PC-3 (cell line): Measurements from ENCODE around the gene DOCK8. TPM values are rescaled to one million over a fixed set of nuclear protein-coding genes. Genes with fewer than 3 reads are reported as not detected.

Experiments used
- ATAC-seq: fragments of 200-7000 bp; cut with Tn5 transposase; 2 replicates; pipeline ENCODE4 v1.9.1; 2020; ENCODE audit warnings: mild to moderate bottlenecking, moderate library complexity
- BruUV-seq: library from RNA; stranded (reverse); fragments of 400-500 nt; replicated peaks from 2 replicates; lab custom pipeline; 2021; lab: Mats Ljungman, UMichigan
- CTCF ChIA-PET: fragments of 300-600 bp; sonication (Branson Sonifier 250); formaldehyde crosslinking; loops from one replicate; lab custom pipeline; 2022; ENCODE audit warnings: antibody characterized with exemption; lab: Charles Lee
- POLR2A ChIA-PET: fragments of 300-600 bp; sonication (Branson Sonifier 250); formaldehyde crosslinking; loops from one replicate; lab custom pipeline; 2022; ENCODE audit warnings: antibody characterized with exemption; ENCODE audit not compliant: unreplicated experiment; lab: Charles Lee
- DNase-seq: peaks from one replicate; pipeline ENCODE4 v3.0.0-alpha.2; 2015
- H2AFZ ChIP-seq: fragments of 300-600 bp; sonication (generic); 2 replicates; pipeline ENCODE4 v1.6.0; 2016; ENCODE audit warnings: antibody characterized with exemption, low read length
- H3F3A ChIP-seq: fragments of 300-600 bp; sonication (generic); one replicate; pipeline ENCODE4 v1.6.0; 2017; ENCODE audit warnings: antibody characterized with exemption, low read length, control low read depth, mild to moderate bottlenecking; ENCODE audit not compliant: unreplicated experiment
- H3K27ac ChIP-seq: fragments of 300-600 bp; sonication (generic); 2 replicates; pipeline ENCODE4 v1.5.1; 2016; ENCODE audit warnings: mild to moderate bottlenecking, low read length
- H3K27me3 ChIP-seq: fragments of 300-600 bp; sonication (generic); 2 replicates; pipeline ENCODE4 v1.6.1; 2016; ENCODE audit warnings: low read length, mixed read lengths
- H3K36me3 ChIP-seq: fragments of 300-600 bp; sonication (generic); 2 replicates; pipeline ENCODE4 v1.6.1; 2016; ENCODE audit warnings: low read depth, mixed run types, low read length, mixed read lengths
- H3K4me1 ChIP-seq: fragments of 300-600 bp; sonication (generic); 2 replicates; pipeline ENCODE4 v1.5.1; 2016; ENCODE audit warnings: low read length; ENCODE audit not compliant: insufficient read depth
- H3K4me2 ChIP-seq: fragments of 300-600 bp; sonication (generic); 2 replicates; pipeline ENCODE4 v1.6.0; 2016; ENCODE audit warnings: low read length
- H3K4me3 ChIP-seq: fragments of 300-600 bp; sonication (generic); 2 replicates; pipeline ENCODE4 v1.5.1; 2016; ENCODE audit warnings: mild to moderate bottlenecking, low read length, mixed read lengths
- H3K79me2 ChIP-seq: fragments of 300-600 bp; sonication (generic); 2 replicates; pipeline ENCODE4 v1.6.1; 2017; ENCODE audit warnings: low read length, mixed read lengths
- H3K9ac ChIP-seq: fragments of 300-600 bp; sonication (generic); 2 replicates; pipeline ENCODE4 v1.6.0; 2016; ENCODE audit warnings: mild to moderate bottlenecking, low read length
- H3K9me2 ChIP-seq: fragments of 300-600 bp; sonication (generic); replicated peaks from 2 replicates; pipeline ENCODE4 v1.6.1; 2016; ENCODE audit warnings: mixed run types, low read length, mixed read lengths
- H3K9me3 ChIP-seq: fragments of 300-600 bp; sonication (generic); 2 replicates; pipeline ENCODE4 v1.6.1; 2016; ENCODE audit warnings: low read length, mixed read lengths
- H4K20me1 ChIP-seq: fragments of 300-600 bp; sonication (generic); 2 replicates; pipeline ENCODE4 v1.6.1; 2016; ENCODE audit warnings: low read length, mixed read lengths
- EZH2 ChIP-seq: fragments of 300-600 bp; sonication (generic); IDR thresholded peaks from one replicate; pipeline ENCODE4 v1.6.1; 2017; ENCODE audit warnings: antibody characterized with exemption, mild to moderate bottlenecking, low read length; ENCODE audit not compliant: unreplicated experiment
- EZH2phosphoT487 ChIP-seq: fragments of 300-600 bp; sonication (generic); IDR thresholded peaks from 2 replicates; pipeline ENCODE4 v1.6.1; 2018; ENCODE audit warnings: mild to moderate bottlenecking, antibody characterized with exemption, low read length, borderline replicate concordance
- intact Hi-C: fragments of 100-400 bp; cut with micrococcal nuclease; formaldehyde crosslinking; loops from 2 replicates; pipeline ENCODE4 v1.9.0; 2023
- total RNA-seq: library from RNA; depleted of rRNA; stranded (reverse); fragments of >200 nt; gene quantifications from 2 replicates; pipeline ENCODE4 v1.2.3, GENCODE V29; 2014
- TF ChIP-seq, protein P1 (sequence below): fragments of 300-600 bp; sonication (generic); conservative IDR thresholded peaks from 2 replicates; pipeline ENCODE4 v1.5.1; 2017; ENCODE audit warnings: antibody characterized with exemption, low read depth, mild to moderate bottlenecking, low read length

Gene DOCK8
- total RNA-seq, 1 experiment from 2014 or later = 1.9 TPM

DNA sequence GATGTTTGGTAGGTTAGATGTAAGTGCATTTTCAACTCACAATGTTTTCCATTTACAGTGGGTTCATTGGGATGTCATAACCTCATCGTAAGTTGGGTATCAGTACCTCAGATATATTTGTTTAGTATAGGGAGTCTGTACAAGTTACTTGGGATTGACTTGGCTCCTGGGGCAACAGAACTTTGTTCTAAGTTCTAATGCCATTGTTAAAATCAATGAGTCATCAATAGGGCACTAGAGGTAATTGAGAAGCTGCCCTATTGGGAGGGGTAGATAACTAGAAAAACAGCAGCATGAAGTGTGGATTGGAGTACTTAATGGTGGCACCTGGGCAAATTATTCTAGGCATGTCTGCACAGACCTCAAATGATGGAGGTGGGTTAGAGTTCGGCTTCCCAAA is 272.8 kb downstream of the DOCK8 start:
- peaks cover 51% of the 10 kb centered on the region for H3K4me1 ChIP-seq
- intact Hi-C loops = loop anchor here (5.0 kb wide), 1 partner anchor 100 kb away; no protein-coding TSS in a partner anchor
- CTCF ChIA-PET = no interaction called here
- peak overlapping the region; percentile 48; the same call in 1 of the 2 replicates for H3K9ac ChIP-seq
- no peak overlapping the region for H3K4me2 ChIP-seq
- POLR2A ChIA-PET = no interaction called here
- H3K36me3 ChIP-seq = no peaks in the 10 kb centered on the region
- H3K27me3 ChIP-seq = no peaks in the 10 kb centered on the region
- H3K27ac ChIP-seq = peak overlapping the region; percentile 98
- no peak overlapping the region for H2AFZ ChIP-seq
- H4K20me1 ChIP-seq = no peaks in the 10 kb centered on the region
- TF ChIP-seq EZH2 (no peak), EZH2phosphoT487 (no peak)
- TF ChIP-seq, protein P1, sequence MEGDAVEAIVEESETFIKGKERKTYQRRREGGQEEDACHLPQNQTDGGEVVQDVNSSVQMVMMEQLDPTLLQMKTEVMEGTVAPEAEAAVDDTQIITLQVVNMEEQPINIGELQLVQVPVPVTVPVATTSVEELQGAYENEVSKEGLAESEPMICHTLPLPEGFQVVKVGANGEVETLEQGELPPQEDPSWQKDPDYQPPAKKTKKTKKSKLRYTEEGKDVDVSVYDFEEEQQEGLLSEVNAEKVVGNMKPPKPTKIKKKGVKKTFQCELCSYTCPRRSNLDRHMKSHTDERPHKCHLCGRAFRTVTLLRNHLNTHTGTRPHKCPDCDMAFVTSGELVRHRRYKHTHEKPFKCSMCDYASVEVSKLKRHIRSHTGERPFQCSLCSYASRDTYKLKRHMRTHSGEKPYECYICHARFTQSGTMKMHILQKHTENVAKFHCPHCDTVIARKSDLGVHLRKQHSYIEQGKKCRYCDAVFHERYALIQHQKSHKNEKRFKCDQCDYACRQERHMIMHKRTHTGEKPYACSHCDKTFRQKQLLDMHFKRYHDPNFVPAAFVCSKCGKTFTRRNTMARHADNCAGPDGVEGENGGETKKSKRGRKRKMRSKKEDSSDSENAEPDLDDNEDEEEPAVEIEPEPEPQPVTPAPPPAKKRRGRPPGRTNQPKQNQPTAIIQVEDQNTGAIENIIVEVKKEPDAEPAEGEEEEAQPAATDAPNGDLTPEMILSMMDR = no peak
- DNase-seq = no peak
- H3K4me3 ChIP-seq = no peak overlapping the region
- H3K9me2 ChIP-seq = no peaks in the 10 kb centered on the region
- no peaks in the 10 kb centered on the region for H3K9me3 ChIP-seq
- peaks cover 3% of the 10 kb centered on the region for H3F3A ChIP-seq
- ATAC-seq = no peak
- BruUV-seq = no TSS peak
- no peaks in the 10 kb centered on the region for H3K79me2 ChIP-seq

DNA sequence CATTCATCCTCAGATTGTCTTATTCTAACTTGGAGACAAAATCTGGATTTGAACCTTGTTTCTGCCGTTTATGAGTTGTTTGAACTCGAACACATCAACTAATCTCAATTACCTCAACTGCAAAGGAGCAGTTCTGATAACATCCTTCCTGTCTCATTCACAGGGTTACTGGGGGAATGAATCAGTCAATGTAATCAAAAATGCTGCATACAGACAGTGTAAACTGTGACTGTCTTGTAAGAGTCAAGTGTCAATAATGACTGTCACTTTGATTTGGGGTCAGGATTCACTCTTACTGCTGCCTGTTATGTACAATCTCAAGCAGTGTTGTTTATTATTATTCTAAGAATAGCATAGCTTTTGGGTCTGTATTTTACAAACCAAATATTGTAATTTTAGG is 273.8 kb downstream of the DOCK8 start:
- peak overlapping the region; percentile 75 for H3K9ac ChIP-seq
- H3K4me2 ChIP-seq = peak overlapping the region; percentile 70
- H3K36me3 ChIP-seq = no peaks in the 10 kb centered on the region
- H4K20me1 ChIP-seq = no peaks in the 10 kb centered on the region
- H3K79me2 ChIP-seq = no peaks in the 10 kb centered on the region
- no peaks in the 10 kb centered on the region for H3K9me3 ChIP-seq
- DNase-seq = peak; percentile 53
- TF ChIP-seq EZH2 (no peak), EZH2phosphoT487 (no peak)
- TF ChIP-seq, protein P1 = no peak
- ChIA-PET POLR2A (no interaction called here), CTCF (no interaction called here)
- H2AFZ ChIP-seq = no peak overlapping the region
- no peaks in the 10 kb centered on the region for H3K27me3 ChIP-seq
- no peaks in the 10 kb centered on the region for H3K9me2 ChIP-seq
- peak overlapping the region; percentile 98 for H3K27ac ChIP-seq
- BruUV-seq = no TSS peak
- intact Hi-C loops = loop anchor here (2.0 to 5.0 kb wide), 2 partner anchors 16 to 101 kb away; partner anchors contain the start of gene KANK1
- ATAC-seq = peak; percentile 42
- H3K4me1 ChIP-seq = peaks cover 51% of the 10 kb centered on the region
- H3F3A ChIP-seq = peaks cover 3% of the 10 kb centered on the region
- H3K4me3 ChIP-seq = no peak overlapping the region
